Kidney (tissue), 14 donors: ENCODE measurements around the gene XYLT1. TPM values are rescaled to one million over a fixed set of nuclear protein-coding genes. Genes with fewer than 3 reads are reported as not detected.
"Not testable (repeated sequence)": the region's sequence is repeated elsewhere in the genome, so short reads cannot be mapped to it uniquely, and the experiment has no call there.

Experiments used
- DNase-seq, 5 donors: peaks; one replicate each; pipeline ENCODE4 v3.0.0-alpha.2; 2013 to 2020
- FAIRE-seq: peaks from 2 replicates; lab custom pipeline; 2012; peaks lifted over from hg19 to GRCh38; lab: Jason Lieb, UNC
- H3K27ac ChIP-seq, 2 donors: one replicate each; pipeline ENCODE4 v1.7.0; 2013; ENCODE audit warnings: low read depth in 2 of 2, low read length in 2 of 2, inconsistent platforms in 1 of 2
- H3K27me3 ChIP-seq: one replicate; pipeline ENCODE4 v1.7.1; 2013; ENCODE audit warnings: low read length, inconsistent platforms; ENCODE audit not compliant: control insufficient read depth, insufficient read depth
- H3K36me3 ChIP-seq, 3 donors: one replicate each; pipeline versions ENCODE4 v1.7.0 to v1.7.1; 2013; ENCODE audit warnings: low read length in 3 of 3, control low read depth in 1 of 3, inconsistent platforms in 1 of 3; ENCODE audit not compliant: insufficient read depth in 3 of 3, control insufficient read depth in 2 of 3
- H3K4me1 ChIP-seq, 3 donors: one replicate each; pipeline versions ENCODE4 v1.7.0 to v1.7.1; 2013; ENCODE audit warnings: low read length in 3 of 3, inconsistent platforms in 1 of 3, low read depth in 1 of 3; ENCODE audit not compliant: control insufficient read depth in 2 of 3, insufficient read depth in 2 of 3
- H3K4me3 ChIP-seq, 3 donors: one replicate each; pipeline versions ENCODE4 v1.7.0 to v1.8.1; 2013; ENCODE audit warnings: low read length in 3 of 3, control low read depth in 1 of 3, inconsistent platforms in 1 of 3
- H3K9ac ChIP-seq, 3 donors: one replicate each; pipeline versions ENCODE4 v1.7.0 to v1.7.1; 2013; ENCODE audit warnings: low read length in 3 of 3, control low read depth in 1 of 3, inconsistent platforms in 1 of 3
- H3K9me3 ChIP-seq, 3 donors: one replicate each; pipeline versions ENCODE4 v1.7.0 to v1.7.1; 2013; ENCODE audit warnings: low read length in 3 of 3, control low read depth in 1 of 3, inconsistent platforms in 1 of 3; ENCODE audit not compliant: control insufficient read depth in 2 of 3, insufficient read depth in 1 of 3
- intact Hi-C: fragments of 100-400 bp; cut with DNase I; formaldehyde crosslinking; loops from one replicate; pipeline ENCODE4 v1.11.1; 2022
- polyA plus RNA-seq: library from polyadenylated mRNA; stranded (reverse); fragments of 350-450 nt; fragmentation: Illumina TruSeq; extraction: RNeasy Lipid Tissue Mini Kit (QIAGEN cat#74804); gene quantifications from one replicate; pipeline ENCODE4 v1.2.3, GENCODE V29; 2014; ENCODE audit warnings: low read depth, low replicate concordance; ENCODE audit not compliant: insufficient read depth
- total RNA-seq: library from RNA; stranded (reverse); fragmentation: NEBNext Ultra II Directional; extraction: Animal tissue kit (Norgen Biotek cat#: 25700); gene quantifications from one replicate; pipeline ENCODE4 v1.2.1, GENCODE V29; 2021
- TF ChIP-seq, protein P1 (sequence below): IDR thresholded peaks from 3 replicates; pipeline ENCODE4 v1.5.1; 2012; ENCODE audit warnings: mild to moderate bottlenecking, moderate library complexity, borderline replicate concordance; ENCODE audit not compliant: insufficient read depth; ENCODE audit errors: extremely low read depth
- donor health status: control.
- donor health status: control.
- donor health status: control.
- donor health status: control.
- donor health status: control.
- donor health status: DM: yes; HTN: yes; CAD: no.
- donor health status: Normal renal cell carcinoma (clear cell type).

Gene XYLT1
- total and polyA plus RNA-seq, 2 donors from 2014 or later: 0.52 to 7.6 TPM

DNA sequence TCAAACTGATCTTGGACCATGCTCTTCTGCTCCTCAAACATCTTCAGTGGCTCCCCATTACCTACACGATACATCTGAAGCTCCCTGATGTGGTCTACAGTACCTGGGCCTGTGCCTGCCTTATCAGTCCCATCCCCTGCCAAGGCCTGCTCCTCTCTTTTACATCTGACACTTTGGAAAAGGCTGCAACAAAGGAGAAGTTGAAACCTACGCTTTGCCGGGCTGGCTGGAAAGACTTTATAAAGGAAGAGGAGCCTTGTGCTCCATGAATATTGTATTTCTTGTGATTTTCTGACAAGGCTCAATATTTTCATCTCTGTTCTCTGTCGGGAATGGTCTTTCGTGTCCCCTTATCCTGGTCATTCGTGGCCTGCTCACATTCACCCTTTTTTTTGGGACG lies 132.5 kb downstream of the XYLT1 start:
- Histone ChIP-seq H3K9me3 (no peaks in the 10 kb centered on the region), H3K36me3 (no peaks in the 10 kb centered on the region), H3K4me3 (no peak overlapping the region), H3K27me3 (no peaks in the 10 kb centered on the region), H3K4me1 (no peaks in the 10 kb centered on the region), H3K9ac (no peak overlapping the region), H3K27ac (no peak overlapping the region)
- intact Hi-C loops: no loop called here
- no peak for FAIRE-seq
- DNase-seq: no peak
- TF ChIP-seq, protein P1, sequence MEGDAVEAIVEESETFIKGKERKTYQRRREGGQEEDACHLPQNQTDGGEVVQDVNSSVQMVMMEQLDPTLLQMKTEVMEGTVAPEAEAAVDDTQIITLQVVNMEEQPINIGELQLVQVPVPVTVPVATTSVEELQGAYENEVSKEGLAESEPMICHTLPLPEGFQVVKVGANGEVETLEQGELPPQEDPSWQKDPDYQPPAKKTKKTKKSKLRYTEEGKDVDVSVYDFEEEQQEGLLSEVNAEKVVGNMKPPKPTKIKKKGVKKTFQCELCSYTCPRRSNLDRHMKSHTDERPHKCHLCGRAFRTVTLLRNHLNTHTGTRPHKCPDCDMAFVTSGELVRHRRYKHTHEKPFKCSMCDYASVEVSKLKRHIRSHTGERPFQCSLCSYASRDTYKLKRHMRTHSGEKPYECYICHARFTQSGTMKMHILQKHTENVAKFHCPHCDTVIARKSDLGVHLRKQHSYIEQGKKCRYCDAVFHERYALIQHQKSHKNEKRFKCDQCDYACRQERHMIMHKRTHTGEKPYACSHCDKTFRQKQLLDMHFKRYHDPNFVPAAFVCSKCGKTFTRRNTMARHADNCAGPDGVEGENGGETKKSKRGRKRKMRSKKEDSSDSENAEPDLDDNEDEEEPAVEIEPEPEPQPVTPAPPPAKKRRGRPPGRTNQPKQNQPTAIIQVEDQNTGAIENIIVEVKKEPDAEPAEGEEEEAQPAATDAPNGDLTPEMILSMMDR: no peak

- no peaks in the 10 kb centered on the region for H3K27me3 ChIP-seq
- H3K9ac ChIP-seq: no peak overlapping the region
- no peaks in the 10 kb centered on the region for H3K4me1 ChIP-seq
- TF ChIP-seq, protein P1: no peak
- H3K27ac ChIP-seq: no peak overlapping the region
- H3K9me3 ChIP-seq: no peaks in the 10 kb centered on the region
- no peaks in the 10 kb centered on the region for H3K36me3 ChIP-seq
- no peak for DNase-seq
- no peak overlapping the region for H3K4me3 ChIP-seq
- intact Hi-C loops: no loop called here
- FAIRE-seq: no peak
These were observed 134.2 kb downstream of the XYLT1 start for GRCh38 chr16:17336530-17336900.

DNA sequence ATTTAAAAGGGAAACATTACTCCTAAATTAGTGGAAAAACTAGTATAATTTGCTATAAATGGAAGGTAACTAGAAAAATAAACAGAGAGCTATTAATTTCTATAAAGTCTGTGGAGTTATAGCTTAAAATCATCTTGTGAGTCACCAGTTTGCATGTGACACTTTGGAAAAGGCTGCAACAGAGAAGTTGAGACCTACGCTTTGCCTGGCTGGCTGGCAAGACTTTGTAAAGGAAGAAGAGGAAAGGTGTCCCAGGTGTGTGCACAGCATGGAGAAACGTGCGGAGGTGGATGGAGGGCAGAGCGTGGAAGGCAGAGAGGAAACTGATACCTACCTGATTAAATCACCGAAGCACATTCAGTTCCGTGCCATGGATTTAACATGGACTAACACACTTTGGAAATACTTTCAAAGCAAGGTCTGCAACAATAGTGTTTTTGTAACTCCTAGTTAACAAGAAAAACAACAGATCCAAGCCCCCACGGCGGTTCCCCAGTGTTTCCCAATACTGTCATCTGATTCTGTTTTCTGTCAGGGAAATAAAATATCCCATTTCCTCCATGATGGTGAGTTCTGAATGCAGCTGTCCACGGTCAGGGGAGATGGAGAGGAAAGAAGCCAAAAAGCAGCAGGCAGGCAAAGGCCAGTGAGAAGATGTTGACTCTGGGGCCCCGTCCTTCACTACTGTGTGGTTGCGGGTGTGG lies 134.8 kb downstream of the XYLT1 start:
- Histone ChIP-seq H3K36me3 (no peaks in the 10 kb centered on the region), H3K27ac (no peak overlapping the region), H3K27me3 (no peaks in the 10 kb centered on the region), H3K9ac (no peak overlapping the region), H3K9me3 (no peaks in the 10 kb centered on the region), H3K4me1 (no peaks in the 10 kb centered on the region), H3K4me3 (no peak overlapping the region)
- TF ChIP-seq, protein P1: no peak
- FAIRE-seq: no peak
- peak in 2 of 5 donors; percentile 32 to 39 for DNase-seq
- intact Hi-C loops: no loop called here

GRCh38 chr16:17335406-17335805 lies 135.4 kb downstream of the XYLT1 start:
- H3K4me3 ChIP-seq, H3K4me1 ChIP-seq, H3K27ac ChIP-seq, H3K9me3 ChIP-seq, intact Hi-C loops, FAIRE-seq, DNase-seq, H3K9ac ChIP-seq, H3K27me3 ChIP-seq, H3K36me3 ChIP-seq: not testable (repeated sequence)
